OCI-LY7 (cell line): ENCODE data around the gene RAB3B. TPM values are rescaled to one million over a fixed set of nuclear protein-coding genes. Genes with fewer than 3 reads are reported as not detected.
A peak's percentile ranks its signal among the peaks of the same experiment; 100 is the strongest.

Experiments
- BruUV-seq: library from RNA; stranded (reverse); fragments of 400-500 nt; replicated peaks from 2 replicates; lab custom pipeline; 2021; lab: Mats Ljungman, UMichigan
- CTCF ChIA-PET: fragments of 300-600 bp; sonication (Branson Sonifier 250); formaldehyde crosslinking; loops from one replicate; lab custom pipeline; 2022; ENCODE audit warnings: antibody characterized with exemption; ENCODE audit not compliant: unreplicated experiment; lab: Charles Lee
- POLR2A ChIA-PET: fragments of 300-600 bp; sonication (Branson Sonifier 250); formaldehyde crosslinking; loops from one replicate; lab custom pipeline; 2022; ENCODE audit warnings: antibody characterized with exemption; lab: Charles Lee
- DNase-seq: peaks from one replicate; pipeline ENCODE4 v3.0.0-alpha.2; 2015; ENCODE audit warnings: low spot score
- H2AFZ ChIP-seq: fragments of 200-600 bp; sonication (generic), shearing (Covaris generic); 2 replicates; pipeline ENCODE4 v1.6.1; 2014; ENCODE audit warnings: mild to moderate bottlenecking, antibody characterized with exemption, low read length, moderate library complexity
- H3K27ac ChIP-seq: fragments of 200-600 bp; sonication (generic); 2 replicates; pipeline ENCODE4 v1.5.1; 2014; ENCODE audit warnings: mixed run types, low read depth, mild to moderate bottlenecking, moderate library complexity, low read length, inconsistent platforms; ENCODE audit not compliant: poor library complexity, severe bottlenecking
- H3K36me3 ChIP-seq: fragments of 200-600 bp; sonication (generic); 2 replicates; pipeline ENCODE4 v1.6.1; 2014; ENCODE audit warnings: mild to moderate bottlenecking, antibody characterized with exemption, low read length, moderate library complexity, mixed read lengths; ENCODE audit not compliant: insufficient read depth
- H3K4me1 ChIP-seq: fragments of 200-600 bp; sonication (generic); 2 replicates; pipeline ENCODE4 v1.5.1; 2014; ENCODE audit warnings: mild to moderate bottlenecking, low read length; ENCODE audit not compliant: insufficient read depth, poor library complexity, severe bottlenecking
- H3K4me2 ChIP-seq: fragments of 200-600 bp; sonication (generic); 2 replicates; pipeline ENCODE4 v1.6.1; 2014; ENCODE audit warnings: mild to moderate bottlenecking, low read length
- H3K4me3 ChIP-seq: fragments of 200-600 bp; sonication (generic); 2 replicates; pipeline ENCODE4 v1.5.1; 2014; ENCODE audit warnings: mild to moderate bottlenecking, low read depth, low read length; ENCODE audit not compliant: poor library complexity, severe bottlenecking
- H3K79me2 ChIP-seq: fragments of 200-600 bp; sonication (generic); 2 replicates; pipeline ENCODE4 v1.6.1; 2016; ENCODE audit warnings: low read depth, mild to moderate bottlenecking, low read length, moderate library complexity, mixed read lengths; ENCODE audit not compliant: insufficient read depth
- H3K9me2 ChIP-seq: fragments of 200-600 bp; sonication (generic); 2 replicates; pipeline ENCODE4 v1.6.1; 2016; ENCODE audit warnings: mild to moderate bottlenecking, low read length, mixed read lengths; ENCODE audit not compliant: insufficient read depth
- H3K9me3 ChIP-seq: fragments of 200-600 bp; sonication (generic); 2 replicates; pipeline ENCODE4 v1.6.1; 2014; ENCODE audit warnings: mild to moderate bottlenecking, mixed run types, low read length, mixed read lengths
- H4K20me1 ChIP-seq: fragments of 200-600 bp; sonication (generic); 2 replicates; pipeline ENCODE4 v1.6.1; 2014; ENCODE audit warnings: mild to moderate bottlenecking, antibody characterized with exemption, low read length, moderate library complexity, mixed read lengths; ENCODE audit not compliant: insufficient read depth
- EZH2phosphoT487 ChIP-seq: fragments of 200-600 bp; sonication (generic); IDR thresholded peaks from 2 replicates; pipeline ENCODE4 v1.6.1; 2018; ENCODE audit warnings: low read depth, borderline replicate concordance, mild to moderate bottlenecking, mixed run types, antibody characterized with exemption, low read length, moderate library complexity, mixed read lengths
- intact Hi-C: fragments of 100-400 bp; cut with micrococcal nuclease; formaldehyde crosslinking; loops from one replicate; pipeline ENCODE4 v1.10.0; 2022; ENCODE audit not compliant: unreplicated experiment
- total RNA-seq, 2 experiments: library from RNA; depleted of rRNA in 1 of 2; stranded (reverse); fragments of >200 nt in 1 of 2; shearing (Covaris generic) in 1 of 2; gene quantifications; 2 replicates each; pipeline ENCODE4 v1.2.3, GENCODE V29; 2014 to 2022
- TF ChIP-seq, protein P1 (sequence below): fragments of 200-600 bp; sonication (generic); conservative IDR thresholded peaks from 2 replicates; pipeline ENCODE4 v1.5.1; 2014; ENCODE audit warnings: mild to moderate bottlenecking, antibody characterized with exemption, low read length, moderate library complexity, mixed read lengths

The RAB3B gene
- total RNA-seq, 2 experiments from 2014 or later: 0.03 TPM; not detected in 1

DNA sequence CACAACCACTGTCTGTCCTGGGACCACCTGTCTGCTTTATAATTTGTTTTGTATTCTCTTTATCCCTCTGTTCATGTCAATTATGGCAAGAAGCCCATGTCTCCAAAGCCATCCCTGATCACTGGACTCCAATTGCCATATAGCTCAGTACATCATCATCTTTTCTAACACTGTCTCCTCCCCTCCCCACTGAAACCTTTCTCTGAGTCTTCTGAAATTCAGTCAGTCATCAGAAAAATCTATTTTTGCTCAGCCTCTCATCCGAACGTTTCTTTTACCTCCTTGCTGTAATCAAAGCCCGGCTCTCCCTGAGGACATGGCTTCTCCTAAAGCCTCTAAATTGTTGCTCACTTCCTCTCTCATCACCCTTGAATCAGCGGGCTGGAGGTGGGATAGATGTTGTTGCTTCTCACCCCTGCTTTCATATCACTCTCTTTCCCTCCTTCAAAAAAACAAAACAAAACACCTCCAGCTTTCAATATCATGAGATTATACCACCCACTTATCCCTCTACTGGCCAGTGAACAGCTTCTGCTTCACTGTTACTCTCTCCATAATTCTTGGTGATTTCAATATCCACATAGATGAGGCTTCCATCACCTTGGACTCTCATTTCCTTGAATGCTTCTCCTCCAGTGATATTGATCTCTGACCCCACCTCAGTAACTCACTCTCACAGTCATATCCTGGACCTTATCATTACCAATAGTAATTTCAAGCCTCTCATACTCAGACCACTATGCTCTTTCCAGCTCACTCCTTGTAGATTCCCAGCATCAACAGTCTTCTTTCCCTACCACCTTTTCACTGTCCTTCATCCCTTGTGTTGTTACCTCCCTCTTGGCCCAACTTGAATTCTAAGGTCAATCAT is 27.8 kb downstream of the RAB3B start:
- no peak for DNase-seq
- H3K4me2 ChIP-seq: 0 out of 2 replicates have a peak overlapping the region, but pooled peaks have one; percentile 40
- H3K79me2 ChIP-seq: no peaks in the 10 kb centered on the region
- H3K36me3 ChIP-seq: no peaks in the 10 kb centered on the region
- POLR2A ChIA-PET: interaction anchor here (0.6 kb wide), 1 partner anchor 17 kb away, joined by 3 read pairs; no protein-coding TSS in a partner anchor
- no peaks in the 10 kb centered on the region for H4K20me1 ChIP-seq
- H3K27ac ChIP-seq: no peak overlapping the region
- no peaks in the 10 kb centered on the region for H3K9me2 ChIP-seq
- TF ChIP-seq EZH2phosphoT487: no peak
- TF ChIP-seq, protein P1, sequence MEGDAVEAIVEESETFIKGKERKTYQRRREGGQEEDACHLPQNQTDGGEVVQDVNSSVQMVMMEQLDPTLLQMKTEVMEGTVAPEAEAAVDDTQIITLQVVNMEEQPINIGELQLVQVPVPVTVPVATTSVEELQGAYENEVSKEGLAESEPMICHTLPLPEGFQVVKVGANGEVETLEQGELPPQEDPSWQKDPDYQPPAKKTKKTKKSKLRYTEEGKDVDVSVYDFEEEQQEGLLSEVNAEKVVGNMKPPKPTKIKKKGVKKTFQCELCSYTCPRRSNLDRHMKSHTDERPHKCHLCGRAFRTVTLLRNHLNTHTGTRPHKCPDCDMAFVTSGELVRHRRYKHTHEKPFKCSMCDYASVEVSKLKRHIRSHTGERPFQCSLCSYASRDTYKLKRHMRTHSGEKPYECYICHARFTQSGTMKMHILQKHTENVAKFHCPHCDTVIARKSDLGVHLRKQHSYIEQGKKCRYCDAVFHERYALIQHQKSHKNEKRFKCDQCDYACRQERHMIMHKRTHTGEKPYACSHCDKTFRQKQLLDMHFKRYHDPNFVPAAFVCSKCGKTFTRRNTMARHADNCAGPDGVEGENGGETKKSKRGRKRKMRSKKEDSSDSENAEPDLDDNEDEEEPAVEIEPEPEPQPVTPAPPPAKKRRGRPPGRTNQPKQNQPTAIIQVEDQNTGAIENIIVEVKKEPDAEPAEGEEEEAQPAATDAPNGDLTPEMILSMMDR: no peak
- CTCF ChIA-PET: no interaction called here
- no peaks in the 10 kb centered on the region for H3K9me3 ChIP-seq
- intact Hi-C loops: no loop called here
- peak overlapping the region; percentile 93; the same call in 1 of the 2 replicates for H2AFZ ChIP-seq
- H3K4me1 ChIP-seq: peaks cover 24% of the 10 kb centered on the region
- no peak overlapping the region for H3K4me3 ChIP-seq
- BruUV-seq: no TSS peak

DNA sequence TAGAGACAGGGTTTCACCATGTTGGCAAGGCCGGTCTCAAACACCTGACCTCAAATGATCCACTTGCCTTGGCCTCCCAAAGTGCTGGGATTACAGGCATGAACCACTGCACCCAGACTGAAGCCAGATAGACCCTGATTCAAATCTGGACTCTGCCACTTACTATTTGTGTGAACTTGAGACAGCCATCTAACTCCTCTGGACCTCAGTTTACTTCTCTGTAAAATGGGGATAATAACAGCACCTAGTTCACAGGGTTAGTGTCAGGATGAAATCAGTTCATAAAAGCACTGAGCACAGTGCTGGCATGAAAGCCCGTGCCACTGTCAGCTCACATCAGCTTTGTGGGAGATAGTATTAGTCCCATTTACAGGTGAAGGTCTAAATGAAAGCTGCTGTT is 28.5 kb downstream of the RAB3B start:
- CTCF ChIA-PET: no interaction called here
- Histone ChIP-seq H3K4me1 (peaks cover 25% of the 10 kb centered on the region), H3K4me2 (no peak overlapping the region), H3K9me3 (no peaks in the 10 kb centered on the region), H3K79me2 (no peaks in the 10 kb centered on the region), H3K27ac (no peak overlapping the region), H3K9me2 (no peaks in the 10 kb centered on the region), H3K36me3 (no peaks in the 10 kb centered on the region), H2AFZ (no peak overlapping the region), H4K20me1 (no peaks in the 10 kb centered on the region), H3K4me3 (no peak overlapping the region)
- TF ChIP-seq, protein P1: no peak
- no peak for TF ChIP-seq EZH2phosphoT487
- intact Hi-C loops: no loop called here
- DNase-seq: no peak
- POLR2A ChIA-PET: no interaction called here
- no TSS peak for BruUV-seq

DNA sequence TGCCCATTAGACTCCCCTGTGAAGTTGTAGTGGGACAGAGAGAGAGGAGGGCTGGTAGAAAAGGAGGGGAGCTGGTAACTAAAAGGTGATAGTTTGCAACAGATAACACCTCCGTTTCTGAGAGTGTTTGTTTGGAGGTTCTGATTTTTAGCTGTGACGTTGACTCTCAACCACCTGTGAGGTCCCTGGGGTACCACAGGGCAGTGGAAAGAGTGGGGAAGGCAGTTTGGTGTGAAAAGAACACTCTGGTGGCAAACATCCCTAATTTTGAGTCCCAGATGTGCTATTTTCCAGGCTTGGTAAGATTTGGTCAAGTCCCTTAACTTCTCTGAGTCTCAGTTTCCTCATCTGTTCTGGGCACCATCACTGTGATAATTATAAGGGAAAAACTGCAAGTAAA is 29.3 kb downstream of the RAB3B start:
- no peak for TF ChIP-seq EZH2phosphoT487
- TF ChIP-seq, protein P1: no peak
- CTCF ChIA-PET: no interaction called here
- no peak overlapping the region for H3K27ac ChIP-seq
- no peak for DNase-seq
- no peaks in the 10 kb centered on the region for H3K36me3 ChIP-seq
- no peaks in the 10 kb centered on the region for H3K9me2 ChIP-seq
- H3K79me2 ChIP-seq: no peaks in the 10 kb centered on the region
- no peaks in the 10 kb centered on the region for H4K20me1 ChIP-seq
- no peak overlapping the region for H3K4me3 ChIP-seq
- peak overlapping the region; percentile 30; the same call in 1 of the 2 replicates for H2AFZ ChIP-seq
- peaks cover 33% of the 10 kb centered on the region for H3K4me1 ChIP-seq
- no peaks in the 10 kb centered on the region for H3K9me3 ChIP-seq
- peak overlapping the region; percentile 37; the same call in 1 of the 2 replicates for H3K4me2 ChIP-seq
- POLR2A ChIA-PET: no interaction called here
- intact Hi-C loops: no loop called here
- BruUV-seq: no TSS peak
